NT2/D1 (cell line): ENCODE data around the gene PRDM7.

Experiments used
- SUZ12 ChIP-seq: IDR thresholded peaks from 2 replicates; pipeline ENCODE4 v1.6.1; 2011; ENCODE audit not compliant: insufficient read length, insufficient read depth; ENCODE audit errors: extremely low read depth
- YY1 ChIP-seq: IDR thresholded peaks from 2 replicates; pipeline ENCODE4 v1.6.1; 2011; ENCODE audit not compliant: insufficient read length, insufficient read depth

DNA sequence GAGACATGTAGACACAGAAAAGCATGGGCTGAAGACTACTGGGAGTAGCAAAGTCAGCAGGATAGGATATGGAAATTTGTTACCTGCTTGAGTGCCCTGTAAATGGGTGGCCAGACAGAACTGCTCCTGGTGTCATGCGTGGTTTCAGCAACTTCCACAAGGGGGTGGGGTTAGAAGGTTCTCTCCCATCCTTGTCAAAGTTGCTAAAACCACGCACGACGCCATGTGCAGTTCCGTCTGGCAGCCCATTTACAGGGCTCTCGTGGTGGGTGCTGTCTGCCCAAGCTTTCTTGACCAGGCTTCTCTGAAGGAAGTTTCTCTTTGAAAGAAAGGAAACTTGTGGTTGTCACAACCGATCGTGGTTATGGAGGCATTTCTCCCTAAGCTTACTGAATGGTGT is 51.0 kb downstream of the PRDM7 start:
- TF ChIP-seq SUZ12: no peak
- no peak for TF ChIP-seq YY1
